HG03066 (cell line): ENCODE data around the gene TTC19.

ENCODE experiments used
- ATAC-seq: cut with Tn5 transposase; IDR thresholded peaks from one replicate; pipeline ENCODE4 v1.9.1; 2021; ENCODE audit warnings: low read depth; ENCODE audit not compliant: unreplicated experiment

The TTC19 gene

GRCh38 chr17:15999141-15999973 lies at the start of gene TTC19, which contains the start of gene ZSWIM7:
Gene TTC19, plus strand, starts transcription at chr17:15999824. Its CDS starts 25 bp downstream, at chr17:15999849.
Gene ZSWIM7, minus strand, starts transcription at chr17:15999704. Its CDS starts 110 bp downstream, at chr17:15999594.
- ATAC-seq, result peak; percentile 88

- no peak for ATAC-seq
Measured at GRCh38 chr17:15951368-15952047, 48.1 kb upstream of the TTC19 start.

GRCh38 chr17:15952048-15952532 lies 47.5 kb upstream of the TTC19 start:
- no peak for ATAC-seq

- no peak for ATAC-seq
Measured at GRCh38 chr17:15952916-15953790, 46.5 kb upstream of the TTC19 start.

GRCh38 chr17:15954222-15954621 lies 45.4 kb upstream of the TTC19 start:
- ATAC-seq, result no peak

GRCh38 chr17:15955793-15956541 lies 43.7 kb upstream of the TTC19 start:
- no peak for ATAC-seq

GRCh38 chr17:15957206-15957605 lies 42.4 kb upstream of the TTC19 start:
- ATAC-seq, result no peak

- no peak for ATAC-seq
Measured at GRCh38 chr17:15957608-15958307, 41.9 kb upstream of the TTC19 start.

GRCh38 chr17:15958484-15958854 lies 41.2 kb upstream of the TTC19 start:
- no peak for ATAC-seq

- ATAC-seq, result no peak
Measured at GRCh38 chr17:15963670-15964110, 35.9 kb upstream of the TTC19 start.

GRCh38 chr17:15965528-15965927 lies 34.1 kb upstream of the TTC19 start:
- ATAC-seq, result no peak

GRCh38 chr17:15966183-15966878 lies 33.3 kb upstream of the TTC19 start:
- ATAC-seq, result no peak

- no peak for ATAC-seq
Measured at GRCh38 chr17:15966879-15967248, 32.8 kb upstream of the TTC19 start.

GRCh38 chr17:15967706-15968399 lies 31.8 kb upstream of the TTC19 start:
- no peak for ATAC-seq

GRCh38 chr17:15969463-15969862 lies 30.2 kb upstream of the TTC19 start:
- no peak for ATAC-seq

- ATAC-seq, result no peak
Measured at GRCh38 chr17:15970500-15970899, 29.1 kb upstream of the TTC19 start.

GRCh38 chr17:15971098-15971678 lies 28.4 kb upstream of the TTC19 start:
- no peak for ATAC-seq

GRCh38 chr17:15971882-15972281 lies 27.7 kb upstream of the TTC19 start:
- no peak for ATAC-seq
